HG03097 (cell line): ENCODE results near the gene CENPU.

Experiments used
- ATAC-seq: cut with Tn5 transposase; IDR thresholded peaks from one replicate; pipeline ENCODE4 v1.9.1; 2021; ENCODE audit not compliant: unreplicated experiment, low FRiP score

Gene CENPU

DNA sequence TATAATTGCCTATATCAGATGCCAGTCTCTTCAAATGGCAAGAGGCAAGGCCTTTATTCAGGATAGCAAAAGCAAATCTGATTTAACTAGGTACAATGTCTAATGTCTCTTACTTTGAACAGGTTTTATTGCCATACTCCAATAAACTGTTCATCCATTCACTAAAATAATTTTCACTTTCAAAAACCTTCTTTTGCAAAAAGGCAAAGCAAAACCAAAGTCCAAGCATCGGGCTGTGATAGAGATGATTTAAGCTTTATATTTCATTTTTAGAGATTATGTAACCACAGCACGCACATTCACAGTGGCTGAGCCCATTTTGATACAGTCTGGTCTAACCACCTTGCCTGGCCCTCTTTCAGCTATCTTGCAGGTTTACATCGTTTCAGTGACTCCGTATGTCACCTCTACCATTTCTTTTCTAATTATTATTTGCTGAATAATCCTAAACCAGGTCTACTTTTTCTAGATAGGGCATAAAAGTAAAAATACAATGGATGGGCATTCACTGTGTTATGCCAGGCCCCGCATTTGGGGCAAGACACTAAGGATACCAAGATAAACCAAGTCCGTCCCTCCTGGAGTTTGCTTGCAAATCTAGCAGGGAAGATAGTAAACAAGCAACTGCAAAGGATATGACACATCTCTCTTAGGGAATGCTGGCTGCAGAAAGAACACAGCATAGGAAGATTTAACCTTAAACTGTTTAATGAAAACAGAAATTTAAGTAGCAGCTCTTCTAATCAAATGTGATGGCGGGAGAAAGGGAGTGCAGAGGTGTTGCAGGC, 86.4 kb downstream of the CENPU start:
- no peak for ATAC-seq

DNA sequence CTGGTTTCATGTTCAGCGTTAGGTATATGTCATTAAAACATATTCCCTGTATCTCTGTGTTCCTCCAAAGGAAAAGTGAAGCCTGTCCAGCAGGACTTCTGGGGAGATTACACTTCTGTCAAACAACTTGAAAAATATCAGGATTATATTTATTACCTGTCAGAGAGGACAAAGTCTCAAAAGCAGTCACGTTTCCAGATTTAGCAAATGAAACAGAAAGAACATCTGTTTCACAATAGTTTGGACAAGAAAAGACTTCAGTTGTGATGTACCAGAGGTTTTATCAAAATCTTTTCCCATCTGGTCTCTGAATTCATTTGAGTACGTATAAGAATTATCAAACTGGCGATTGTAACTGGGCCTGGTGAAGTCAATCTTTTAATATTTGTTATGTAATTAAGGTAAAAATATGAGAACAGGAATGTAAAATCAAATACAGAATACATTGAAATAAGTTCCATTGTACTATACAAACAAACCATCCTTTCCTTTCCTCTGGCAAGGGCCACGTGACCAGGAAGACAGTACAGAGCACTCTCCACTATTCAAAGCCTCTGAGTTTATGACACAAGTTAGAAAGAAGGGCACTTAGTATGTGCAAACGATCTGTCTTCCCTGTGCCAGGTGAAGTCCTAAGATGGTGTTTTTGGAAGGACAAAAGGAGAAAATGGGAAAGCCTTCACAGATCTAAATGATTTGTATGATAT, 87.8 kb downstream of the CENPU start:
- ATAC-seq: no peak

DNA sequence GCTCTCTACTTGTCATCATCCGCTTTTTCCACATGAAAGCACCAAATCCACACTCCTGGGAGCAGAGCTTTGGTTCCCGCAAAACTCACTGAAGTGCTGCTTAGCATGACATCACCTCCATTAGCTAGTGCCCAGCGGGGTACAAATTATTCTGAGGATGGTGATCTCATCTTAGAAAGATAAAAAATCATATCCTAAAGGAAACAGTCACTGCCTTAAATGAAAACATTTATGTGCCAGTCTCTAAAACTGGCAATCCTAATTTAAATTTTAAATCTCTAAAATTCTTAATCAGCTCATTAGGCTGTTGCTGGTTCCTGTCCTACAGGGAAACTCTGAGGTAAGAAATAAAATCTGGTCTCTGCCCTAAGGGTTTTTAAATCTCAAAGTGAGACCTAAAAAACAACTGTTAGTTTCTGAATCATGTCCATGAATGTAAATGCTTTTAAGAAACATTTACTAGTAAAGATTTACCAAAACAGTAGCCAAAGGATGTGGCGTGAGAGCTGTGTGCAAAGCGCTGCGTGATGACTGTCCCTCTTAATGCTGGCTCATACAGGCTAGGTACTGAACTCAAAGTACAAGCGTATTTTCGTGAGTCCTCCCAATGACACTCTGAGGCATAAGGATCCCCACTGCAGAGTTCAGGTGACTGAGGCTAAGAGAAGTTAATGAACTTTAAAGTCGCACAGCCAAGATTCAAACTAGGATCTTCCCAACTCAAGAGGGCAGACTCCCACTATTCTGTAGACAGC, 89.2 kb downstream of the CENPU start:
- no peak for ATAC-seq
